HG02981 (cell line): ENCODE data around the gene CAPZB.

ENCODE experiments used
- ATAC-seq: cut with Tn5 transposase; IDR thresholded peaks from one replicate; pipeline ENCODE4 v1.9.1; 2021; ENCODE audit warnings: mild to moderate bottlenecking, moderate library complexity; ENCODE audit not compliant: unreplicated experiment

Gene CAPZB

GRCh38 chr1:19409477-19410341 lies 75.6 kb downstream of the CAPZB start:
- ATAC-seq, result no peak

DNA sequence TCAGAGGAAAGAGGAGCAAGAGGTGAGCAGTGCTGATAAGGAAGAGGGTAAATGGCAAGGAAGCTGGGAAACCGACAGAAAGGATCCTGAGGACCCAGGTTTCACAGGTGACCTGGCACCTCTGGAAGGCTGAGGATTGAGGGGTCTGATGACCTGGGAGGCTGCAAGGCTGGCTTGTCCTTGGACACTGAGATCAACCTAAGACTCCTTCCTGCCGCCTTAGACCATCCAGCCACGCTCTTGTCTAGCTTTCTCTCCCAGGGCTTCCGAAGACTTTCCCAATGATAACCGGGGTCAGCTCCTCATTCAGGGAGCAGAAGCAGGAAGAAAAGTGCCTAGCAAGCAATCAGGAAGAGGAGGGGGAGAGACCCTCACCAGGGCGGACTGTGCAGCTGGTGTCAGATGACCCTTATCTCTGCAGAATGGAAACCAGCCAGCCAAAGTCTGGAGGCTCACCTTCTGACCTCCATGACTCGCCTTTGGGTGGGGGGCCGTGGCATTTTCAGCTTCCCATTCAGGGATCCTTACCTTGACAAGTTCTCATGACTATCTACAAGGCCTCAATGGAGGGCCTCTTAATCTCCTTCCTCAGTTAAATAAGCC lies 77.7 kb downstream of the CAPZB start:
- ATAC-seq, result no peak

DNA sequence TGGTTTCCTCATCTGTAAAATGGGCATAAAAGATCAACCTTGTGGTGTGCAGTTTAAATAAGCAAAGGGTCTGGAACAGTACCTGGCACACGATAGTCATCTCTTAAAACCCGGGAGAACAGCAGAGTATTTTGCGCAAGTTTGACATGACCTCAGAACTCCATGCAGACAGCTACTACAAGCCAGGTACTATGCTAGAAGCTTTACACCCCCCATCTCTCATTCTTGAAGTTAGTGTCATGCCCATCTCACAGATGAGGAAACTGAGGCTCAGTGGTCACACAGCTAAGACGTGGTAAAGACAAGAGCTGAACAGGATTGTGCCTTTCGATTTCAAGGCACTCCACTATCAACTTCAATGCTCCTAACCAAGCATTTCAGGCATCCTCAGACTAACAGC lies 78.7 kb downstream of the CAPZB start:
- no peak for ATAC-seq

DNA sequence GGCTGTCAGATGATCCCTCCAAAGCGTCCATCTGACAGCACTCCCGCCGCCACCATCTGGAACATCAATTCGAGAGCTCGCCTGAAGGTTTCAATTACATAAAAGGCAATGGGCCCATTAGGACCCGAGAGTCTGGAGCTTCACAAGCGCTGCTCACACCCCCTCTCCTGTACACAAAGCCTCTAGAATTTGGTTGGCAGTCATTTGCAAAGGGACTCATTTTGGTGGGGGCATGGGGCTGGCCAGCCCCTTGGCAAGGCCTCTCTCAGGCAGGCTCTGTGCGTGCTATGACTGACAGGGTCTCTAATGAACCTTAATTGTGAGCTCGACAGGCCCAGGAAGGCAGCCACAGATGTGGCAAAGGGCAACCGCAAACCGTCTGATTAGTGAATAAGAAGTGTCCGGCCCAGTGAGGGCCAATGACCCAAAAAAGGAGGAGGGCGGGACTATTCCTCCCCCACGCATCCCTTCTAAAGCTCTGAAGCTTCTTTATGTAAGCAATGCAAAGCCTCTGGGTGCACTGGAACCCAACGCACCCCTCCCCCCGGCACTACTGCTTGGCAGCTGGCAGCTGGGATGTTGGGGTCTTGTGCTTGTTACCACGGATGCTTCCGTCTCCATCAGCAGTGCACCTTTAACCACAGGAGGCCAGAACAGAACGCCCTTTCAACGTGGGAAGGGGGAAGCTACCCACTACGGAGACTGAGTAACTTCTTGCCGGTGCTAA lies 79.4 kb downstream of the CAPZB start:
- no peak for ATAC-seq

DNA sequence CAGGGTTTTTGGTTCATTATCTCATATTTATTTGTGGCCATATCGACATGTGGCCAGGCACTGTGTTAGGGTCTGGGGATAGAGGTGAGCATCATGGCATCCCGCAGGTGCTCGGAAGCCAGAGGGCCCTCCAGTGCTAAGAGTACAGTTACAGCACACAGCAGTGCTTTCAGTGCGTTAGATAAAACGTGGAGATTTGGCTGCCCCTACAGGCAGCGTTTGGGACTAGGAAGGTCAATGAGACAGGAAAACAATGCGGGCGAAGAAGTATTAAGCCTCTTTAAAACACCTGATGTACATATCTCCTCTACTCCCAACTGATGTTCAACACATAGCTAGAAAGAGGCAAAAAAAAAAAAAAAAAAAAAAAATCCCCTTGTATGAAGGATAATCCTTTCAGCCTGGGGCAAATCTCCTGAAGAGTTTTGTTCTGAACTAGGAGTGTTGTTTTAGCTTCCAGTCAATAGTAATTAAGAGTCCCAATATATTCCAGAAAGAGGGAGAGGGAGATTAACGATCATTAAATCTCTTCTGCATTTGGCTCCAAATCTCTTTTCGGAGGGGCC lies 80.1 kb downstream of the CAPZB start:
- ATAC-seq, result no peak

- no peak for ATAC-seq
Observed at GRCh38 chr1:19404748-19405147, 80.6 kb downstream of the CAPZB start.

DNA sequence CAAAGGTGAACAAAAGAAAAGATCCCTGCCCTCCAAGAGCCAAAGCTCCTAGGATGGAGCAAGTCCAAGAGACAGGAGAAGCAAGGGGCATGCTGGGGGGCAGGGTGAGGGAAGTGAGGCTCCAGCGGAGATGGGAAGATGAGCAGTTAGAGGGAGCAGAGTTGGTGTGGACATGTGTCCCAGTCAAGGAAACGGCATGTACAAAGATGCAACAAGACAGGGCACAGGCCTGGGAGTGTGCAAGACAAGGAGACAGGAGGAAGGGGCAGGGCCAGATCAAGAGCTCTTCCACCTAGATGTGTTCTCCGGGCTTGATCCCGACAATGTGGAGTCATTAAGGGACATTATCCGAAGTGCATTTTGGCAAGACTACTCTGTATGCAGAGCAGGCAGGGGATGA lies 82.1 kb downstream of the CAPZB start:
- no peak for ATAC-seq

DNA sequence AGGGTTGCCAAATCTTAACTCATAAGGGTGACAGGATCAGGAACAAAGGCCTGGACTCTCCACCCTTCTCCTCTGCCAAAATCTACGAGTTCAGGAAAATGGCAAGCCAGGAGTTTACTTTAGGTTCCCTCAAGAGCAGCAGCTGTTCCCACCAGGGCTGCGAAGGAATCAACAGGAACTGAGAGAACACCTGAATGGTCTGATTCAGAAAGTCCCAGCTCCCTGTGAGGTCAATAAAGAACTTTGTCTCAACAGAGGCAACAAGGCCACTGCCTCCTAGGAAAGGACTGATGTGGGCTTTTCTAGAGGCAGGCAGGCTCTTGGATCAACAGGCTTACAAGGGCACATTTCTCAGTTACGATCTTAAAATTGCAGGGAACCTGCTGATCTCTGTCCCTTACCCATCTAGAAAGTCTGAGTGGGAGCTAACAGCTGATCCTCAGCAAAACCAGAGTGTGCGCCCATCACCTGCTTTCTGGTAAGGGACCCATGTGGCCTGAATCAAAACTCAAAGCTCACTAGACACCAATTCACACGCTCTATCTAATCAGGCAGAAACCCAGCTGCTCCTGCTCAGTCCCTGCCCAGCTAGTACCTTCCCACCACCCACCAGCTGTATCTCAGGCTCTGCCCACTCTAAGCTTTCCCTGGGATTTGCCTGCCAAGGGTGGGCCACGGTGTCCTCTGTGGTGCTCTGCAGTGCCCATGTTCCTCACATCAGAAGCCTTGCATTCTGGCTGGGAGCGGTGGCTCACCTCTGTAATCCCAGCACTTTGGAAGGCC lies 83.1 kb downstream of the CAPZB start:
- ATAC-seq, result no peak

DNA sequence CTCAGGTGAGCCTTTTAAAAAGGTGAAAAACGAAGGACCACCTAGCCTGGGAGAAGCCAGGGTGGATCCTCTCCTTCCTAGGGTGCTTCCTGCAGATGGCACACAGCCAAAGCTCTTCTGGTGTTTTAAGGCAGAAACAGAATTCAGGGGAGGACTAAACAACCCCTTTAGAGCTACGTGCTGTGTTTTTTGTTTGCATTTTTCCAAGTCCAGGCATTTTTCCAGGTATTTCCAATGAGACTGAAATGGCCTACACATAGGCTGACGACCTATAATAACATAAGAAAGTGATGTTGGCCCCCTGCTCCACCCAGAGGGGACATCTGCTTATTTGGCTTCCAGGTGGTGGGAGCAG lies 83.8 kb downstream of the CAPZB start:
- no peak for ATAC-seq

DNA sequence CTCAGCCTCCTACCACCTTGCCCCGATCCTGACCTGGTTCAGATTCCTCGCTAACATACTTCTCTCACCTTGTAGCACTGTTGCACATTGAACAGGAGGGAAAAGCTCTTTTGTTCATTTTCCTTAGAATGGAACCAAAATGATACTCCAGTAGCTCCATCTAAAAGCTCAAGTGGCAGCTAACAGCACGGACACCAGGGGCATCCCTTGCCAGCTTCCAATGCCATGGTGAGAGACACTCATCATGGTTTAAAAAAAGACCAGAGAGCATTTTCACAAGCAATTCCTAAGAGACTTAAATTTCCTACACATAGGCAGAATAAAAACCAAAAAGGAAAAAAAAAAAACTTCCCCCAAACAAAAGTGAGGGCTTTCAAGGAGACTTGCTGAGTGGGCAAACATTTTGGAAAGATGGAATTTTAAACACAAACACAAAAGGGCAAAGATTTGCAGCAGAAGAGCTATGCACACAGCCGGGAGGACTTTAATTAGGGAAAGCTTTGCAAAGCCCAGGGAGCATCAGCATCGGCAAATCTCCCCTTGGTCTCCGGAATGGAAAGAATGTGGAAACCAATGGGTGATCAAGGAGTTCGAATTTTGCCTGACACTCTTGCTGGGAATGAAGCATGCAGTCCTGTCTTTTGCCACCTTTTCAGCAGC lies 84.3 kb downstream of the CAPZB start:
- no peak for ATAC-seq

DNA sequence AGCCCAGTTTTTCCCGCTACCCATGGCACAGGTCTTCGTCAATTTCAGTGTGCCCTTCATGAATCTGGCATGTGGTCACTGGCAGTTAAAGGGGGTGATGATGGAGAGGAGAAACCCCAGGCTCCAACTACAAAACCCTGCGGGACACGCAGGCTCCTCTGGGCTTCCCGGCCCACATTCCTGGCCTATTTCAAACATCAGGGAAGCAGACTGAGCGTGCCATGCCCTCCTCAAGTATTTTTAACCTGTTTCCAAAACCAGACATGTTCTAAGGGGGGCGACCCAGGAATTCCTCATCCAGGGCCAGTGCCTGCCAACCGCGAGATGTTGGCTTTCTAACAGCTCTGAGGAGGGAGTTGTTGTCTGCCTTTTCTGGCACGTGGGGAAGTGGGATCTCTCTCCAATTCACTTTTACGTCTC lies 85.1 kb downstream of the CAPZB start:
- ATAC-seq, result no peak

DNA sequence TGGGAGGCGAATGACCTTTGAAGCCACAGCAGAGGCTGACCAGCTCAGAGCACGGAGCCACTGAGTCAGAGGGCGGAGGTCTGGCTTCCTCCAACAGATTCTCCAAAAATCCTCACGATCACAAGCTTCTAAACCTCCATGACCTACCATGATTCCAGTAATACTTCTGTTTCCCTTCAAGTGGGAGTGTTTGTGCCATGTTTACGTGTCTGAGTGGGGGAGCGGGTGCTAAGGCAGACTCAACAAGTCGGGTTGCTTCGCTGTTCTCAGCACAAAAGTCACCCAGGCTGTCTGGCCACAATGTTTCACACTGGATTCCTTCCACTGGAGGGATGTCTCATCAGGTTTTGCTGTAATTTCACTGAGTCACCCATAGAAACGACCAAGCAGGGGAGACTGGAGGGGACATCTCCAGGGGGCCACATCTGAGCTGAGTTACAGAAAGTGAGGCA lies 87.0 kb downstream of the CAPZB start:
- no peak for ATAC-seq

GRCh38 chr1:19397217-19397945 lies 88.0 kb downstream of the CAPZB start:
- ATAC-seq, result no peak

DNA sequence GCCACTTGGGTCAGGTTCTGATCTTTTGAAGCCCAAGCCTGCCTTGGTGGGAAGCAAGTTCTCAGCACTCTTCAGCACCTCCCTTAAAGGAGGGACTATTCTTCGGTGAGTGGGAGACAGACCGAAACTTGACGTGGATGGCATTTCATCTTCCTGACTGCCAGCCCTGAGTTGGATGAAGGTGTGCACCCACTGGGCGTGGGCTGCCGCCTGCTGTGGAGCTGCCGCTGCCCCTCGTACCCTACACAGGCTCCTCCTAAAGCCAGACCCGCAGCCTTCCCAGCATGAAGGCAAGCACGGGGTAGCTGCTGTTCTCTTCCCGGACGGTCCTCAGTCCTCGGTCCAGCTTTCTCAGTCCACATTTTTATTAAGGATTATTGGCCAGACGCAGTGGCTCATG lies 89.1 kb downstream of the CAPZB start:
- ATAC-seq, result no peak

DNA sequence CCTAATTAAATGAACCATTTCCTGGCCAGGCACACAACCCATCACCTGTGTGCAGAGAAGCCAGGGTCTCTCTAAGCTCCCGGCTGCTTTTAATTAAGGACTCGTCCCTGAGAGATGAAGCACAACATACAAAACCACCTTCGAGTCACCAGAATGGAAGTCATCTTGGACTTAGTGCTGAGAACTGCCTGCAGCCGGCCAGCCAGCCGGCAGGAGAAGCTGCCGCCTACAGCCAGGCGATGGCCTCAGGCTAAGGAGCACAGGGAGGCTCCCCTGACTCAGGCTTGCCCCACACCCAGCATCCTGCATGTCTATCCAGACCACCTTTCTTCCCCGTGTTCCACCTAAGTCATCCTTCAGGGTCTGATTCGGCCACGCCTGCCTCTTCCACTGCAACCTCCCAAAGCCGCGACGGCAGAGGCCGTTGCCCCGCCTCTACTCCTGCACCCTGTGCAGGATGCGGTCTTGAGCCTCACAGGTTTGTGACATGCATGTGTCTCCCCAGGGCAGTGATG lies 89.6 kb downstream of the CAPZB start:
- no peak for ATAC-seq

DNA sequence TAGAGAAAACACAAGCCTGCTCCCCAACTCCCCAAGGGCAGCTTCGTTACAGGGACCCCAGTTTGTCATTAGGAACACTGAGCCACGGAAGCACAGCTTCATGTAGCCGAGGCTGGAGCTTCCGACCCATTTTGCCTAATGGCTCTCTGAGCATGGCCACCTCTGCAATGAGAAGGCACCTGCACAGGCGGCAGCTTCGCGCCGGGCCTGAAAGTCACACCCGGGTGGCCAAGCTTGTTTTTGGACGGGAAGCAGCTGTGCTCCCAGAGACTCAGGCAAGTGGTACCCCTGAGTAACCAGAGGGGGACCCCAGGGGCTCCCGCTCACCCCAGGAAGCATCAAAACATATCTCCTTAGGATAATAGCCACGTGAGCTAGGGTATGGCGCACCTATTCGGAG lies 92.3 kb downstream of the CAPZB start:
- no peak for ATAC-seq

GRCh38 chr1:19392221-19392620 lies 93.1 kb downstream of the CAPZB start:
- ATAC-seq, result no peak

DNA sequence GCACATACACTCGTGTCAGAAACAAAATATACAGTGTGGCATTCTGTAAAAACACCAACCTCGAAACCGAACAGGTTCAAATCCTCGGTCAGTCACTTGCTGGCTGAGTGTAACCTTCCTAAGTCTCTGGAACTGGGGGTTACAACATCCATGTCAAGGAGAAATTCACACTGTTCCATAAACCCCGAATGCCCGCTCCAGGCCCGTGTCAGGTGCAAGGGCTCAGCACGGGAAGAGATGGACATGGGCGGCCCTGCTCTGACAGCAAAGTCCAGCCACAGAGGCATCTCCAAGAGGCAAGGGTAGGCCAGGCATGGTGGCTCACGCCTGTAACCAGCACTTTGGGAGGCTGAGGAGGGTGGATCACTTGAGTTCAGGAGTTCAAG lies 93.8 kb downstream of the CAPZB start:
- ATAC-seq, result no peak

DNA sequence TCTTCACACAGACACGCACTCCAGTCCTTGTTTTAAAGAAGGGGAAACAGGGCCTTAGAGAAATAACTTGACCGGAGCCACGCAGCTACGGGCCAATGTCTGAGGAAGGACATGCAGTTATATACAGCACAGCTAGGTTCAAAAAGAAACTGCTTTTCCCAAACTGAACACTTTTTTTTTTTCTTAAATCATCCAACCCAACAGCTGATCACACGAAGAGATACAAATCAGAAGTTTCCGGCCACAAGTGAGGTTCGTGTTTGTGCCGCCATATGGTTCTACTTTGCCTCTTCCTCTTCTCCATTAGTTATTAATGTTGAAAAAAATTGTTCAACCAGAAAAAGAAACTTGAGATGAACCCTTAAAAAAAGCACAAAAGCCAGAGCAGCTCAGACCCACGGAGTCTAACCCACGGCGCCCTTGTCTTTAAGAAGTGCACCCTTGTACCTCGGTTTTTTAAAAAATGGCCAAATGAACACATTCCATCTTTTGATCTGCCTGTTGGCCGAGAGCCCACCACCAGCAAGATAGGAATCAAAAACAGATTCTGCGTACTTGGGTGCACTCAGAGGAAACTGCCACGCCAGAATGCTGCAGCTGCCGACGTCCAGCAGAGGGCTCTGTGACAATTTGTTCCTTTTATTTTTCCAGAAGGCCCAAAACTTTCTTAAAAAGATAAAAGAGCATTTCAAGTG lies 94.3 kb downstream of the CAPZB start:
- ATAC-seq, result peak; percentile 69
